CD4-positive, alpha-beta T cell treated with Interleukin-6 at 100 ng/mL for 8 hours (primary cell): ENCODE results near the gene IRF2BP2.

Source experiments
- DNase-seq: peaks from one replicate; pipeline ENCODE4 v3.0.0-alpha.2; 2020; ENCODE audit warnings: mixed read lengths, low spot score

IRF2BP2 gene

DNA sequence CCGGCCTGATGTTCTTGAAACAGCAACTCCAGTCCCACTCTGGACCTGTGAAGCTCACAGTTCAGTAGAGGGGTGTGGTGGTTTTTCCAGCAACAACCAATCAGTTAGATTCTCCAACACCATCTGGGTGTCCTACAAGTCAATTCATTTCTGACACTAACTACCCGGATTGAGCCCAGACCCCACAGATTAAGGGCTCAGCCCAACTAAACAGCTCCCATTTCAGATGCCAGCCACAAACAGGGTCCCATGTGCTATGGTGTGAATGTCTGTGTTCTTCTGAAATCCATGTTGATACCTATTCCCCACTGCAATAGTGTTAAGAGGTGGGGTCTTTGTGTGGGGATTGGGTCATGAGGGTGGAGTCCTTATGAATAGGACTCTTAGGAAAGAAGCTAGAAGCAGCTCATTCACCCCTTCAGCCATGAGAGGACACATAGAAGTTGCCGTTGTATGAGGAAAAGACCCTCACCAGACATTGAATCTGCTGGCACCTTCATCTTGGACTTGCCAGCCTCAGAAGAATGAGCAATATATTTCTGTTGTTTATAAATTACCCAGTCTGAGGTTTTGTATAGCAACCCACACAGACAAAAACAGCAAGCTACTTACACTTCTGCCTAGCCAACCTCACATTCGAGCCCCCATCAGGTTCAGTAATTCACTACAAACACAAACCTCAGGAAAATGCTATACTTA lies 53.6 kb downstream of the IRF2BP2 start:
- DNase-seq: no peak

- no peak for DNase-seq
These were observed 54.5 kb downstream of the IRF2BP2 start for GRCh38 chr1:234555390-234556024.

DNA sequence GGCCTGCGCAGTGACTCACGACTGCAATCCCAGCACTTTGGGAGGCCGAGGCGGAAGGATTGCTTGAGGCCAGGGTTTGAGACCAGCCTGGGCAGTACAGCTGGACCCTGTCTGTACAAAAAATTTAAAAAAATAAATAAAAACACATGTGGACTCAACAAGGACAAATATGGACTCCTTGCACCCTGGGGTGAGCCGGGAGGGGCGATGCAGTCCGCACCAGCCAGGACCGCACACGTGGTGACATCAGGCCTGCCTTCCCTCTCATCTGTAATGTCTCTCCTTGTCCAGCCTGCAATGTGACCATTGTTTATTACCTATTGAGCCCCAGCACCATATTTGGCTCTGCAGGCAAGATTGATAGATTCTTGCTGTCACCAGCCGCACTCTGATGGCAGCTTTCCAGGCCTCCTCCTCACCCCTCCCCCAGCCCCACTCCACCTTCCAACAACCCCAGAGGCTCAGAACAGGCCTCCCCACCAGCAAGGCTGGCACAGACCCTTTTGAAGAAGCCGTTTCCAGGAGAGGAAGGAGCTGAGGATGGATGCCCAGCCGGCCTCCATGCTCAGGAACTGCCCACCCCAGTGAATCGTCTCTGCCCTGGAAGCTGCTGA lies 55.2 kb downstream of the IRF2BP2 start:
- no peak for DNase-seq
